H1 (cell line): Measurements from ENCODE around the gene SIX4. TPM values are rescaled to one million over a fixed set of nuclear protein-coding genes. Genes with fewer than 3 reads are reported as not detected.

Experiments
- GABPA ChIP-seq: IDR thresholded peaks from 2 replicates; pipeline ENCODE4 v1.6.1; 2011; ENCODE audit warnings: mild to moderate bottlenecking, low read length, moderate library complexity, borderline replicate concordance; ENCODE audit not compliant: insufficient read depth
- JUN ChIP-seq: IDR thresholded peaks from 2 replicates; pipeline ENCODE4 v1.6.1; 2011; ENCODE audit warnings: low read depth, mild to moderate bottlenecking, improper control_type of control experiment, low read length
- TAF7 ChIP-seq: optimal IDR thresholded peaks from 2 replicates; pipeline ENCODE3; 2011; ENCODE audit warnings: low read depth, mild to moderate bottlenecking, inconsistent platforms, low read length, moderate library complexity, borderline replicate concordance
- polyA plus RNA-seq, 7 experiments: library from polyadenylated mRNA; depleted of rRNA in 3 of 7; stranded (reverse) in 5 of 7; unstranded in 2 of 7; fragments of >200 nt in 5 of 7; fragments of 200-250 nt in 2 of 7; gene quantifications; 1 replicate in 5 of 7; 2 replicates in 1 of 7; 4 replicates in 1 of 7; pipeline versions ENCODE4 v1.2.1 to v1.2.3, GENCODE V29; 2011 to 2013; ENCODE audit warnings: missing spikeins in 2 of 7, mixed read lengths in 2 of 7
- total RNA-seq: library from RNA; stranded (reverse); fragmentation: NEBNext Ultra II Directional; extraction: Animal tissue kit (Norgen Biotek cat#: 25700); gene quantifications from 2 replicates; pipeline ENCODE4 v1.2.1, GENCODE V29; 2021

The SIX4 gene
- total and polyA plus RNA-seq, 2 of the 8 experiments (the other 6 are each of a cell fraction or from before 2014, with no cell fraction given) = 9.0 to 38.9 TPM

- TF ChIP-seq TAF7 (no peak), GABPA (no peak), JUN (no peak)
Observed at GRCh38 chr14:60773558-60773957, 49.4 kb upstream of the SIX4 start (continued).
